Measurements from ENCODE around the gene RRP7A. TPM values are rescaled to one million over a fixed set of nuclear protein-coding genes. Genes with fewer than 3 reads are reported as not detected.
"Not testable (repeated sequence)": the region's sequence is repeated elsewhere in the genome, so short reads cannot be mapped to it uniquely, and the experiment has no call there.

Gene RRP7A
- total RNA-seq, 1 donor from 2014 or later, result 25.8 TPM

DNA sequence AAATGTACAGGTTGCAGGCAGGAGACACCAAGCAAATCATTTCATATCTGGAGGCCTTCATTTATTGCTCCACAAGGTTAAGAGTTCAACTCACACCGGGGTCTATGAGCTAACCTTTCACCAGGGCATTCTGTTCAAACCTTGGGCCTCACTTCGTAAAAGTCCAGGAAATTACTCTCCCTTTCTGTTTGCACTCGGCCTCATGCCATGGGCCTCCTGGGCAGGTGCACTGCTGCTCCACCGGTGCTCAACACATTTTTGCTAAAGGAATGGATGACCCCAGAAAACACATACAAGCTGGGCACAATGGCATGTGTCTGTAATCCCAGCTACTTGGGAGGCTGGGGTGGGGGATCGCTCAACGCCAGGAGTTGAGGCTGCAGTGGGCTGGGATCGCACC is 16.6 kb upstream of the RRP7A start:
- DNase-seq (ENCODE audit: low spot score), result no peak

DNA sequence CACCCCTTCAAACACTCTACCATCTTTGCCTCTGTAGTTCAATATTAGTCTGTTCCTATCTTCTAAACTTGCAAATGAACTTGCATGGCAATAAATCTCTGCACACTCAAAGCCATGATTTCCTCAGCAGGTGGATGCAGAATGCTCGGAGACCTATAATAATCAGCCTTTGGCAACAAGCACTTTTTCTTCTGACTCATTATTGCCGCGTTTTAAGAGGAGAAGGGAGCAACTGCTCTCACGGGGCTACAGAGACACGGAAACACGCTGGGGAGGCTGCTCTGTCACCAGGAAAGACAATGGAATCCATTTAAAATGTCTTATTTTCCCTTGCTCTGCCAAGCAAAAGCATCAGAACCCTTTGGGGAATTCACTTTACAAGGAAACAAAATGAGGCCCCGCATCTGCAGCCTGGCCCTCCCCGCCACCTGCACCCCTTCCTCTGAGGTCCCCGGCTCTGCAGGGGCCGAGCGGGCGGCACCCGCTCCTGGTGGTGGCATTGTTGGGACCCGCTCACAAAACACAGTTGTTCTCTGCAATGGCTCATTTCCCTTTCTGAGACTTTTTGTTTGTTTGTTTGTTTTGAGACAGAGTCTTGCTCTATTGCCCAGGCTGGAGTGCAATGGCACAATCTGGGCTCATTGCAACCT is 15.6 kb upstream of the RRP7A start:
- DNase-seq (ENCODE audit: low spot score), result not testable (repeated sequence)

DNA sequence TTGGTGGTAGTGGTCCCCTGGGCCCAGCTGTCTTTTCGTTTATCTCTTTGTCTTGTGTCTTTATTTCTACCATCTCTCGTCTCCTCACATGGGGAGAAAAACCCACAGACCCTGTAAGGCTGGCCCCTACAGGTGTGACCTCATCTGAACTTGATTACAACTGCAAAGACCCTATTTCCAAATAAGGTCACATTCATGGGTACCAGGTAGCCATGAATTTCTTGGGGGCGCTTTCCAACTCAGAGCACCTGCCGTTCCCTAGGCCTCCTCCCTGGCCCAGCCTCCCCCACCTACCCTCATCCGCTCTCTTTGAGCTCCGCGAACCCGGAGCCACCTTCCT is 14.0 kb upstream of the RRP7A start:
- DNase-seq (ENCODE audit: low spot score), result no peak

DNA sequence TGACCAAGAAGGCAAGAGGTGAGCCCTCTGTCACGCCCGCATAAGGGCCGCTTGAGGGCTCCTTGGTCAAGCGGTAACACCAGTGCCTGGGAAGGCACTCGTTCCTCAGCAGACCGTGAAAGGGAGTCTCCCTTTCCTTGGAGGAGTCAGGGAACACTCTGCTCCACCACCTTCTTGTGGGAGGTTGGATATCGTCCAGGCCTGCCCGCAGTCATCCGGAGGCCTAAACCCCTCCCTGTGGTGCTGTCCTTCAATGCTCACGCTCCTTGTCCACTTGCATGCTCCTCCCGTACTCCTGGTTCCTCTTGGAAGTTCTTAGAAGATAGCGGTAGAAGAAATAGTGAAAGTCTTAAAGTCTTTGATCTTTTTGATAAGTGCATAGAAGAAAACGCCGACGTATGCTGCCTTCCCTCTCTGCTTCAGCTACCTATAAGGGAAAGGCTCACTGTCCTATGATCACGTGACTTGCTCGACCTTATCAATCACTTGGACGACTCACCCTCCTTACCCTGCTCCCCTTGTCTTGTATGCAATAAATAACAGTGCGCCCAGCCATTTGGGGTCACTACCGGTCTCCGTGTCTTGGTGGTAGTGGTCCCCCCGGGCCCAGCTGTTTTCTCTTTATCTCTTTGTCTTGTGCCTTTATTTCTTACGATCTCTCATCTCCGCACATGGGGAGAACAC is 11.9 kb upstream of the RRP7A start:
- not testable (repeated sequence) for DNase-seq (ENCODE audit: low spot score)

DNA sequence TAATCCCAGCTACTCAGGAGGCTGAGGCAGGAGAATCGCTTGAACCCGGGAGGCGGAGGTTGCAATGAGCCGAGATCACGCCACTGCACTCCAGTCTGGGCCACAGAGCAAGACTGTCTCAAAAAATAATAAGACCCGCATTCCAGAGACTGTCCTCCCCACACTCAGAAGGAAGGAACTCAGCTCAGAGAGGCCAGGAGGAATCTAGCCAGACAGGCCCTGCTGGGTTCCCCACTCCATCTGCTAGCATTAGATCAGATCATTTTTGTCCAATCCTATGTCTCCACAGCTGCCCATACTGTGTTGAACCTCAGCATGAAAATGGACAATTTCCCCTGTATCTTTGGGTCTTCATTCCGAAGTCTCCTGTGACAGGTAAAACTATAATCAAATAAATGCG is 9.8 kb upstream of the RRP7A start:
- peak; percentile 40 for DNase-seq (ENCODE audit: low spot score)

DNA sequence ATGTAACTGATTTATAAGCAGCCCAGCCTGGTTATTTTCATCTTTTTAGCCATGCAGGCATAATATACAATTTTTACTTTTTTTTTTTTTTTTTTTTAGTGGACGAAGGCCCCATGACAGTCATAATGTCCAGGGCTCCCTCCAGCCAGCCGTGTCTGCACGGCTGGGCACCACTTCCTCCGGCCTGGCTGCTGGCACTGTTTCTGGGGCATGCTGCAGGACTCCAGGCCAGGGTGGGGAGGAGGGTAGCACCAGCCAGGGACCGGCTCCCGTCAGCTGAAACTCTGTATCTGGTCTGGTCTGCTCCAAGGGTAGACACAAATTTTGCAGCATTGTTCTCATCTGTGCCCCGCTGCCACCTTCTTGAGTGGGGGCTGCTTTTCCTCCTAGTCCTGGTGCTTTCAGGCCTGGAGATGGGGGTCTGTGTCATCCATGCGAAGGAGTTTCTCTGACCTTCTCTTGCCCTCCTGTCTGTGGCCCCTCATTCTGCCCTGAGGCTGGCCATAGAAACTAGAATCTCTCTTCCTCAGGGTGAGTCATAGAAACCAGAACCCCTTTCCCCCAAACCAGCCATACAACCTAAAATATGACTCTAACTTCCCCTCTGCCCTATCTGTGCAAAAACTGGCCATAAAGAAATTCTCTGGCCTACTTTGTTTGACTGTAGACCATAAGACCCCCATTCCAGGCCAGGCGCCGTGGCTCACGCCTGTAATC is 9.2 kb upstream of the RRP7A start:
- no peak for DNase-seq (ENCODE audit: low spot score)

DNA sequence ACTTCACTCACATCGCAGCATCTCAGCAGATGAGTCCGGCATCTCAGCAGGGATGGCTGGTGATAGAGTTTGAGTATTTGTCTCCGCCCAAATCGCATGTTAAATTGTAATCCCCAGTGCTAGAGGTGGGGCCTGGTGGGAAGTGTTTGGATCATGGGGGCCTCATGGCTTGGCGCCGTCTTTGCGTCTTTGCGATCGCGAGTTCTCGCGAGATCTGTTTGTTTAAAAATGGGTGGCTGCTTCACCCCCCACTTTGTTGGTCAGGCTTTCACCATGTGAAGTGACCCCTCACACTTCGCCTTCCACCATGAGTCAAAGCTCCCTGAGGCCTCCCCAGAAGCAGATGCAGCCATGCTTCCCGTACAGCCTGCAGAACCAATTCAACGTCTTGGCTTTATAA is 3.0 kb upstream of the RRP7A start:
- no peak for DNase-seq (ENCODE audit: low spot score)

DNA sequence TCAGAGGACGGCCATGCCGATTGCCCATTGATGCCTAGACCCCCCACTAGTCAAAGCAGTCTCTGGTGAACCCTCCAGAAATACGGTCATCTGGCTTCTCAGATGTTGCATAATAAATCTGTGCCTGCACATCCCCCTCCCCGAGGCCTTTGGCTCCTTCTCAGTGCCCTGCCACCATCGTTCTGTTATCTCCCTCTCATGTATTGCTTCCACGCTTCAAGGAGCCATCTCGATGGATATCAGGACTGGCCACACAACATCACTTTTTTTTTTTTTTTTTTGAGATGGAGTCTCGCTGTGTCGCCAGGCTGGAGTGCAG is 1.6 kb upstream of the RRP7A start:
- no peak for DNase-seq (ENCODE audit: low spot score)

DNA sequence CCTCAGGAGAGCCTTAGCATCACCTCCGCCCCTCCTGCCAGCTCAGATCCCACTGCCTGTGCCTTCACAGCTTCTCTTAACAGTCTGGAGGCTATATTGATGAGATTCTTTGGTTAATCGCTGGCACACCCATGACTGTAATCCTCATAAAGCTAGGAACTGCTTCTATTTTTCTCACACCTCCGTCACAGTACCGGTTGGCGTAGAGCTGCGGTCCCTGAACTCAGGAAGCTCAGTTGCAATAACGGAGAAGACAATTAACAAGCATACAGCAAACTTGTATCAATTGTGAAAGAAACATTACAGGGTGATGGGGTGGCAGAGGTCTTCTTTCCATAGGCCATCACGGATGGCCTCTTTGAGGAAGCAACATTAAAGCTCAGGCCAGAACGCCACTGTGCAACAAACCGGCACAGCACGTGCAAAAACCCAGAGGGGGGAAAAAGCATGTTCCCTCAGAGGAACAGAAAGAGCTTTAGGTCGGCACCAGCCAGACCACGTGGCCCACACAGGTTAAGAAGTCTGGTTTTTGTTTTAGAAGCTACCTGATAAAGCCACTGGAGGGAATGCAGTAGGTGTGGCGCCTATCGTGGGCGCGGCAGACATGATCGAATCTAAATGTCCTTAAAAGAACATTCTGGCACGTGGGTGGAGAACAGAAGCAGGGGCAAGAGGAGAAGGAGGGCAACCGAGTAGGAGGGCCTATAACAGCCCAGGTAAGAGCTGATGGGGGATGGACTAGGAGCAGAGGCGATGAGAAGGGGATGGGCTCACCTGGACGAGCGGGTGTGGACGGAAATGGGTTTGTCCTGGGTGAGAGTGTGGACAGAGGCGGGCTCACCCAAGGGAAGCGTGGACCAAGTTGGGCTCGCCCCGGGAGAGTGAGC is 715 bp downstream of the RRP7A start:
- DNase-seq (ENCODE audit: low spot score), result not testable (repeated sequence)

DNA sequence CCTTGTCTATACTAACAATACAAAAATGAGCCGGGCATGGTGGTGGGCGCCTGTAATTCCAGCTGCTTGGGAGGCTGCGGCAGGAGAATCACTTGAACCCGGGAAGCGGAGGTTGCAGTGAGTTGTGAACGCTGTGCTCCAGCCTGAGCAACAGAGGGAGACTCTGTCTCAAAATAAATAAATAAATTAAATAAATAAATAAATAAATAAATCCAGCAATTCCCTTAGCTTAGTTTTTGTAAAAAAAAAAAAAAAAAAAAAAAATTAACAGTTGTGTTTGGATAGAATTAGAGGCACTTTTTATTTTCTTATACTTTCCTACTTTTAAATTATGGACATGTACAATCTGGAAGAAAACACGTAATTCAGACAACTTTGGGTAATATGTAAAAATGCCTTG is 2.5 kb downstream of the RRP7A start:
- not testable (repeated sequence) for DNase-seq (ENCODE audit: low spot score)

DNA sequence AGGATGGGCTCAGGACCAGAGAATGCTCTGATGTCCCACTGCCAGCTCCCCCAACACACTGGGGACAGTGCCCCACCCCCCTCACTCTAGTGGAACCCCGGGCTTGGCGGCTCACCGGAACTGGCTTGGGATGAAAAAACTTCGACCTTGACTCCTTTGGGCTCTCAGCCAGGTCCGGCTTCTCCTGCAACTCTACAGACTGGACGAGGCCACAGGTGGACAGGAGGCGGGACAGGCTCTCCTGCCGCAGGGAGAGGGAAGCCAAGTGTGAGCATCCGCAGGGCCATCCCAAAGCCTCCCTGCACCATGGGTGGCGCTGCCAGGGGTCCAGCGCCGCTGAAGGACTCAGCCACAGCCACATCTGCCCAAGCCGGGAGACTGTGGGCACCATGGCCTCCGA is 3.7 kb downstream of the RRP7A start:
- no peak for DNase-seq (ENCODE audit: low spot score)

DNA sequence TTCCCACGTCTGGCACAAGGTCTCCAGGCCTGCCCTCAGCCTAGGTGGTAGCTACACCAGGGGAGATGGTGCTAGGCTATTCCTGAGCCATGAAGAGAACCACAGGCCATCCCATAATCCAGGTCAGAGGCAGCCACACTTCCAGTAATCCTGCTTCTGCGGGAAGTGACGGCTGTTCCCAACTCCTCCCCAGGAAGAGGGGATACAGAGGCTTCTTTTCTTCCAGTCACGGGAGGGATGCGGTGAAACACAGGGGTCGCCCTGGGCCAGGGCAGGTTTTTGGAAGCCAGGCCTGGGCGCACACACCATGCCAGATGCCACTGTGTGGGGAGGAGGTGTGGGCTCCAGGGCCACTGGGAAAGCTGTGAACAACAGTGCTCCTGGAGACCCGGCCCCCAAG is 4.3 kb downstream of the RRP7A start:
- not testable (repeated sequence) for DNase-seq (ENCODE audit: low spot score)

DNA sequence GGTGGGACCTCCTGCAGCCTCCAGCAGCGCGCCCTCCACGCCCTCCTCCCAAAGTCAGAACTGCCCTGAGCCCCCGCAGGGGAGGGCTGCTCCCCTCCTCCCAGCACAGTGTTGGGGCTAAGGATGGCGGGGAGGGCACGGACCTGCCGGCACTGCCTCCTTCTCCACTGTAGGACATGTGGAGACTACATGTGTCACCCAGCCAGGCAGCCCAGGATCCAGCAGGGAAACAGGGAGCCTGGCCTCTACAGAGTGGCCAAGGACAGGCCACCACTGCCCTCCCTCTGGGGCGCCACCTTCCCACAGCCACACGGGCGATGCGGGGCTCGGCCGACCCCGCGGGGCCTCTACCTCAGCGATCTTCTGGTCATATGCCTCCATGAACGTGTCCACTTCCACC is 5.3 kb downstream of the RRP7A start:
- DNase-seq (ENCODE audit: low spot score), result not testable (repeated sequence)

DNA sequence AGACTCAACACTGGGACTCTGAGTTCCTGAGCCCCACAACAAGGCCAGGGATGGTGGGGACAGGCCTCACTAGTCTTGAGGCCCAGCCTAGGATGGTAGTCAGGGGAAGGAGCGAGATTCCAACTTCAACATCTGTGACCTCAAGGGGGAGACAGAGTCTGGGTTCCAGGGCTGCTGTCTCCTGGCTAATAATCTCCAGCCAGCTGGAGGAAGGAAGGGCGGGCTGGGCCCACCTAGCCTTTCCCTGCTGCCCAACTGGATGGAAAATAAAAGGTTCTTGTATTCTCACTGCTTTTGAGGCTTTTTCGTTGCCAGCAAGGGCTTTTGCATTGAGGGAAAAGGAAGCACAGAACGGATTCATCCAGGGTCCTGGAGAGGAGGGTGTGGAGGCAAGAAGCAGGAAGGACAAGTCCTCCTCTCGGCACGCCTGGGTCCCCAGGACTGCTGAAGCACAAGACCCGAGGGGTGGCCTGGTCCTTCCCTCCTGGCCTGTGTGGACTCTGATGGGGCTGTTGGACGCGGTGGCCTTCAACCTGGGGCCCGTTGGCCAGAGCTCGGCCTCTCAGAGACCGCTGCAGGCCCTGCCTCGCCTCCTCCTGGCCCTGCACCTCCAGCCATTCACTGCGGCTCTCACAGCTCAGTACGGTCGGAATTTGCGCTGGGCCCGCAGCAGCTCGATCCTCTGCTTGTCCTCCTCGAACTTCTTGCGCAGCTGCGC is 7.2 kb downstream of the RRP7A start:
- DNase-seq (ENCODE audit: low spot score), result peak; percentile 55

DNA sequence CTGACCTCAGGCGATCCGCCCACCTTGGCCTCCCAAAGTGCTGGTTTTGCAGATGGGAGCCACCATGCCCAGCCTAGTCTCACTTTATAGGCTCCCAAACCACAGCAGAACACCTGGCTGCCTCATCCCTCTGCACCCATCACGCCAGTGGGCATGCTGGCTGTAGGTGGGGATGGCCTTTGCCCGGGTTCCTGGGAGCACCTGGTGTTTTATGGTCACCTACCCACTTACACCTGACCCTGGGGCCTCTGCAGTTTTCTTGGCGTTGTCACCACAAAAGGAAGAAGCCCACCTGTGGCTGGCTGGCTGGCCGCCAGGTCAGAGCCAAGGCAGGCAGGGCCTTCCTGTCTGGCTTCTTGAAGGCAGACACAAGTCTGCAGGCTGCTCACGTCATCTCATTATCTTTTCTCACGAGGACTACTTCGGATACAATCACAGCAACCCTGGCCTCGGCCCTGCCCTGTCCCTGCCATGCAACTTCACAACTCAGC is 8.2 kb downstream of the RRP7A start:
- DNase-seq (ENCODE audit: low spot score), result no peak

DNA sequence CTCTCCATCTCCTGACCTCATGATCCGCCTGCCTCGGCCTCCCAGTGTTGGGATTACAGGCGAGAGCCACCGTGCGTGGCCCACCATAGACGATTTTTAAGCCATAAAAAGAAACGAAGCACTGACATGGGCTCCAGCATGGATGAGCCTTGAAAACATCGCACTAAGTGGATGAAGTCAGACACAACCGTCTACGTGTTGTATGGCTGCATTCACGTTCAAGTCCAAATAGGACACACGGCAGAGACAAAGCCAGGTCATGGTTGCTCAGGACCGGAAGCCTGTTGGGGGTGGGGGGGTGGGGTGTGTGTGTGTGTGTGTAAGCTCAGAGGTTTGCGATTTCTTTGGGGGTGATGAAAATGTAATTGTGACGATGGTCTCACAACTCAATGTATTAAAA is 10.0 kb downstream of the RRP7A start:
- no peak for DNase-seq (ENCODE audit: low spot score)

DNA sequence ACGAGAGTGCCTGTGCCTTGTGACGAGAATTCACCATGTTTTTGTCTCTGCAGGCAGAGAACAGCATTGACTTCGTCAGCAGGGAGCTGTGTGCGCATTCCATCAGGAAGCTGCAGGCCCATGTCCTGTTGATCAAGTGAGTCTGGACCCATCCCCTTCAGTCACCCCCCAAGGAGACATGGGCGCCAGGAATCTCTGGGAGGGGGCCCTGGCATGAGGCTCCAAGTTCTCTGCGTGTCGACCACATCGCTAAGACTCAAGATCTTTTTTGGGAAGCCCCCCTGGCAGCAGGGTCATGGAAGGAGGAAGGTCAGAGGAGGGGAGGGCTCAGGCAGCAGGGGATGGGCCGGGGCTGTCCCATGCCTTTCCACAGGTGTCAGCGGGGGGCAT is 10.6 kb downstream of the RRP7A start:
- DNase-seq (ENCODE audit: low spot score), result not testable (repeated sequence)

DNA sequence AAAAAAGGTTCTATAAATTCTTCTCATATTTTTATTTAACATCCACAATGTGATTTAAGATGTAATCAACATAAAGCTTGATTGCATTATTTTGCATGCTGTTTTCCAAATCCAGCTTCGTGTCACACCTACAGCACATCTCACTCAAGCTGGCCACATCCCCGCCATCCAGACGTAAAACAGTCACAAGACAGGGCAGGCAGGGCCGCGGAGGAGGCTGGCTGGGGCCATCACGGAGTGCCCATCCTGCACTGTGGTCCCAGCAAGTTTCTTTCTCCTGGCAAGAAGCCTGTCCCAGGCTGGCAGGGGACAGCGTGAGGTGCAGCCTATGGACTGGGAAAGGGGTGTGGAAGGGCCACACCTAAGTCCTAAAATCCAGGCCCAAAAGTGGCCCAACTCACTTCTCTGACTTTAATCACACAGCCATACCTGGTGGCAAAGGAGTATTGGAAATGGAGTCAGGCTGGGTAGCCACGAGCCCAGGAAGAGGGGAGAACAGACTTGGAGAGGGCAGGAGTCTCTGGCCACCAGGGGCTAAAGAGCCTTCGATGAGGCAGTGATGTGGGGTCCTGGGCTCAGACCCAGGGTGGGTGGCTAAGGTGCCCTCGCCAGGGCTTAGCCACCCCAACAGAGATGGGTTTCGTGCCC is 11.1 kb downstream of the RRP7A start:
- DNase-seq (ENCODE audit: low spot score), result not testable (repeated sequence)

DNA sequence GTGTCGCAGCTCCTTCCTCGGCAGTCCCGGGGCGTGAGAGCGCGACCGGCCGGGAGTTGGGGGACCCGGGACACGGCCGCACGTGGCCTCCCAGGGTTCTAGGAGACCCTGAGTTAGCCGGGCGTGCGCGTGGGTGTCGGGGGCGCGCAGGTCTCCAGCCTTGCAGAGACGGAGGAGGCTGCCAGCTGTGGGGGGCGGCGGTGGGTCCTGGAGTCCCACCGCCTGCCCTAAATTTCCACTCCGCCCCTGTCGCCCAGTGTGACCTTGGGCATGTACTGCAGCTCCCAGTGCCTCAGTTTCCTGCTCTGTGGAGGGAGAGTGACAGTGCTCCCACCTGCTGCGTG is 18.8 kb downstream of the RRP7A start:
- DNase-seq (ENCODE audit: low spot score), result no peak

DNA sequence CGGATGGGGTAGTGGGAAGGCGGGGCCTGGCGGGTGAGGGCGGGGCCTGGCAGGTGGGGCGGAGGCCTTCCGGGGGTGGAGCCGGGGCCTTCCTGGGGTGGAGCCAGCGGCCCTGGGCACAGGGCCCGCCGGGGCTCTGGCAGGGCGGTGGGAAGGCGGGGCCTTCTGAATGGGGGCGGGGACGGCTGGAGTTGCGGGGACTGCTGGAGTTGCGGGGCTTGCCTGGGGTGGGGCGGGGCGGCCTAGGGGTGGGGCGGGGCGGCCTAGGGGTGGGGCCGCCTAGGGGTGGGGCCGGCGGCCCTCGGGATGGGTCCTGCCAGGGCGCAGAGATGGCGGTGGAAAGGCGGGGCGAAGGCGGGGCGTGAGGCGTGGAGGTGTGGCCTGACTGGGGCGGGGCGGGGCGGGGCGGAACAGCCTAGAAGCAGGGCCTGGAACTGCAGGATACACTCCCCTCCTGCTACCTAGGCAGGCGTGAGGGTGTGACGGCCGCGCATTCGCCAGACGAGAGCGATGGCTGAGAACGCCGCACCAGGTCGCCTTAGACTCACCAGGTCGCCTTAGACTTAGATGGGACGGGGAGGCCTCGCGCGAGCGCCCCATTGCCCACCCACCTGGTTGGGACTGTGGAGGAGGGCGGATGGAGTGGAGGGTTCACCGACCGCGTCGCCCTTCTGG is 19.3 kb downstream of the RRP7A start:
- peak; percentile 55 for DNase-seq (ENCODE audit: low spot score)

Data from umbilical cord (tissue), 2 donors.